Measurements from ENCODE around the gene MEIOSIN. TPM values are rescaled to one million over a fixed set of nuclear protein-coding genes. Genes with fewer than 3 reads are reported as not detected.
A peak's percentile ranks its signal among the peaks of the same experiment; 100 is the strongest.

Gene MEIOSIN
- total RNA-seq, 2 experiments from 2014 or later = not detected

- POLR2A ChIA-PET = interaction anchor here (0.9 kb wide), 1 partner anchor 16 kb away, joined by 4 read pairs; no protein-coding TSS in a partner anchor
- H3K79me2 ChIP-seq (ENCODE audit: insufficient read depth, low read depth, low read length) = peaks cover 46% of the 10 kb centered on the region
- no peak overlapping the region for H2AFZ ChIP-seq (ENCODE audit: low read length)
- no peak for DNase-seq (ENCODE audit: low spot score)
- H3K4me2 ChIP-seq (ENCODE audit: low read length) = peak overlapping the region; percentile 44
- peaks cover 18% of the 10 kb centered on the region for H3K36me3 ChIP-seq (ENCODE audit: insufficient read depth, low read length)
- CTCF ChIA-PET (ENCODE audit: unreplicated experiment) = interaction anchor here (0.5 kb wide), 1 partner anchor 1010 kb away, joined by 3 read pairs; no protein-coding TSS in a partner anchor
- H3K4me3 ChIP-seq (ENCODE audit: low read depth, low read length, poor library complexity, severe bottlenecking) = no peak overlapping the region
- peak overlapping the region; percentile 8 for H3K27ac ChIP-seq (ENCODE audit: low read depth, low read length, poor library complexity, severe bottlenecking)
- intact Hi-C loops (cut with micrococcal nuclease; ENCODE audit: unreplicated experiment) = no loop called here
- H4K20me1 ChIP-seq (ENCODE audit: insufficient read depth, low read length) = no peaks in the 10 kb centered on the region
- peaks cover 42% of the 10 kb centered on the region for H3K4me1 ChIP-seq (ENCODE audit: insufficient read depth, low read length, poor library complexity, severe bottlenecking)
- no TSS peak for BruUV-seq (replicated peaks)
- H3K9me2 ChIP-seq (ENCODE audit: insufficient read depth, low read length) = no peaks in the 10 kb centered on the region
- TF ChIP-seq CTCF (conservative IDR thresholded peaks at IDR 0.05; ENCODE audit: low read length) (no peak), EZH2phosphoT487 (IDR thresholded peaks at IDR 0.05; ENCODE audit: borderline replicate concordance, low read depth, low read length) (no peak)
- H3K9me3 ChIP-seq (ENCODE audit: low read length) = no peaks in the 10 kb centered on the region
These were observed 18.1 kb upstream of the MEIOSIN start for GRCh38 chr19:45715139-45715538.

- H3K79me2 ChIP-seq (ENCODE audit: insufficient read depth, low read depth, low read length) = peaks cover 33% of the 10 kb centered on the region
- H3K27ac ChIP-seq (ENCODE audit: low read depth, low read length, poor library complexity, severe bottlenecking) = peak overlapping the region; percentile 53
- H3K4me1 ChIP-seq (ENCODE audit: insufficient read depth, low read length, poor library complexity, severe bottlenecking) = peaks cover 29% of the 10 kb centered on the region
- intact Hi-C loops (cut with micrococcal nuclease; ENCODE audit: unreplicated experiment) = no loop called here
- no peaks in the 10 kb centered on the region for H4K20me1 ChIP-seq (ENCODE audit: insufficient read depth, low read length)
- peak overlapping the region; percentile 47; the same call in 1 of the 2 replicates for H2AFZ ChIP-seq (ENCODE audit: low read length)
- BruUV-seq (replicated peaks) = TSS peak; percentile 74
- ChIA-PET POLR2A (interaction anchor here (0.6 to 3.4 kb wide), 12 partner anchors 9 to 318 kb away, joined by 3 to 13 read pairs (median 4); partner anchors contain the start of genes FBXO46, MEIOSIN, QPCTL and SIX5), CTCF (ENCODE audit: unreplicated experiment) (interaction anchor here (0.6 kb wide), 1 partner anchor 23 kb away, joined by 3 read pairs; no protein-coding TSS in a partner anchor)
- H3K36me3 ChIP-seq (ENCODE audit: insufficient read depth, low read length) = peaks cover 17% of the 10 kb centered on the region
- no peaks in the 10 kb centered on the region for H3K9me3 ChIP-seq (ENCODE audit: low read length)
- H3K9me2 ChIP-seq (ENCODE audit: insufficient read depth, low read length) = no peaks in the 10 kb centered on the region
- TF ChIP-seq CTCF (conservative IDR thresholded peaks at IDR 0.05; ENCODE audit: low read length) (no peak), EZH2phosphoT487 (IDR thresholded peaks at IDR 0.05; ENCODE audit: borderline replicate concordance, low read depth, low read length) (no peak)
- peak overlapping the region; percentile 87 for H3K4me3 ChIP-seq (ENCODE audit: low read depth, low read length, poor library complexity, severe bottlenecking)
- H3K4me2 ChIP-seq (ENCODE audit: low read length) = peak overlapping the region; percentile 81
- DNase-seq (ENCODE audit: low spot score) = peak; percentile 36
These were observed 16.7 kb upstream of the MEIOSIN start for GRCh38 chr19:45716359-45717130.

All from OCI-LY7 (cell line).